ENCODE results near the gene GLI2.

GLI2 gene

GRCh38 chr2:120709608-120710041 lies 26.0 kb upstream of the GLI2 start:
- no peaks in the 10 kb centered on the region for H3K27me3 ChIP-seq (replicated peaks; ENCODE audit: control insufficient read depth, insufficient read depth, low read length, poor library complexity, severe bottlenecking)
- no peaks in the 10 kb centered on the region for H3K36me3 ChIP-seq (ENCODE audit: control insufficient read depth, insufficient read depth, low read length)
- H3K4me3 ChIP-seq (ENCODE audit: insufficient read depth, low read depth, low read length, poor library complexity, severe bottlenecking): no peak overlapping the region
- H3K9me3 ChIP-seq (ENCODE audit: control insufficient read depth, low read length): no peaks in the 10 kb centered on the region
- DNase-seq: no peak
- no peak overlapping the region for H3K27ac ChIP-seq (ENCODE audit: insufficient read depth, low read length, poor library complexity, severe bottlenecking)
- H3K4me1 ChIP-seq (ENCODE audit: control insufficient read depth, insufficient read depth, low read length, poor library complexity, severe bottlenecking): no peaks in the 10 kb centered on the region

GRCh38 chr2:120710256-120710655 lies 25.4 kb upstream of the GLI2 start:
- Histone ChIP-seq H3K4me3 (ENCODE audit: insufficient read depth, low read depth, low read length, poor library complexity, severe bottlenecking) (no peak overlapping the region), H3K36me3 (ENCODE audit: control insufficient read depth, insufficient read depth, low read length) (no peaks in the 10 kb centered on the region), H3K4me1 (ENCODE audit: control insufficient read depth, insufficient read depth, low read length, poor library complexity, severe bottlenecking) (no peaks in the 10 kb centered on the region), H3K9me3 (ENCODE audit: control insufficient read depth, low read length) (no peaks in the 10 kb centered on the region), H3K27me3 (replicated peaks; ENCODE audit: control insufficient read depth, insufficient read depth, low read length, poor library complexity, severe bottlenecking) (no peaks in the 10 kb centered on the region), H3K27ac (ENCODE audit: insufficient read depth, low read length, poor library complexity, severe bottlenecking) (no peak overlapping the region)
- DNase-seq: no peak

GRCh38 chr2:120711694-120712093 lies 24.0 kb upstream of the GLI2 start:
- Histone ChIP-seq H3K4me1 (ENCODE audit: control insufficient read depth, insufficient read depth, low read length, poor library complexity, severe bottlenecking) (no peaks in the 10 kb centered on the region), H3K27me3 (replicated peaks; ENCODE audit: control insufficient read depth, insufficient read depth, low read length, poor library complexity, severe bottlenecking) (no peaks in the 10 kb centered on the region), H3K4me3 (ENCODE audit: insufficient read depth, low read depth, low read length, poor library complexity, severe bottlenecking) (no peak overlapping the region), H3K27ac (ENCODE audit: insufficient read depth, low read length, poor library complexity, severe bottlenecking) (no peak overlapping the region), H3K36me3 (ENCODE audit: control insufficient read depth, insufficient read depth, low read length) (no peaks in the 10 kb centered on the region), H3K9me3 (ENCODE audit: control insufficient read depth, low read length) (no peaks in the 10 kb centered on the region)
- DNase-seq: no peak

- Histone ChIP-seq H3K36me3 (ENCODE audit: control insufficient read depth, insufficient read depth, low read length) (no peaks in the 10 kb centered on the region), H3K4me3 (ENCODE audit: insufficient read depth, low read depth, low read length, poor library complexity, severe bottlenecking) (no peak overlapping the region), H3K9me3 (ENCODE audit: control insufficient read depth, low read length) (no peaks in the 10 kb centered on the region), H3K4me1 (ENCODE audit: control insufficient read depth, insufficient read depth, low read length, poor library complexity, severe bottlenecking) (no peaks in the 10 kb centered on the region), H3K27ac (ENCODE audit: insufficient read depth, low read length, poor library complexity, severe bottlenecking) (no peak overlapping the region), H3K27me3 (replicated peaks; ENCODE audit: control insufficient read depth, insufficient read depth, low read length, poor library complexity, severe bottlenecking) (no peaks in the 10 kb centered on the region)
- DNase-seq: no peak
These were observed 23.4 kb upstream of the GLI2 start for GRCh38 chr2:120712180-120712681.

- Histone ChIP-seq H3K4me1 (ENCODE audit: control insufficient read depth, insufficient read depth, low read length, poor library complexity, severe bottlenecking) (no peaks in the 10 kb centered on the region), H3K36me3 (ENCODE audit: control insufficient read depth, insufficient read depth, low read length) (no peaks in the 10 kb centered on the region), H3K9me3 (ENCODE audit: control insufficient read depth, low read length) (no peaks in the 10 kb centered on the region), H3K27me3 (replicated peaks; ENCODE audit: control insufficient read depth, insufficient read depth, low read length, poor library complexity, severe bottlenecking) (no peaks in the 10 kb centered on the region), H3K27ac (ENCODE audit: insufficient read depth, low read length, poor library complexity, severe bottlenecking) (no peak overlapping the region), H3K4me3 (ENCODE audit: insufficient read depth, low read depth, low read length, poor library complexity, severe bottlenecking) (no peak overlapping the region)
- no peak for DNase-seq
These were observed 20.3 kb upstream of the GLI2 start for GRCh38 chr2:120715353-120715752.

- no peak for DNase-seq
- H3K36me3 ChIP-seq (ENCODE audit: control insufficient read depth, insufficient read depth, low read length): no peaks in the 10 kb centered on the region
- no peaks in the 10 kb centered on the region for H3K27me3 ChIP-seq (replicated peaks; ENCODE audit: control insufficient read depth, insufficient read depth, low read length, poor library complexity, severe bottlenecking)
These were observed 19.7 kb upstream of the GLI2 start for GRCh38 chr2:120715941-120716340.

GRCh38 chr2:120716641-120717585 lies 18.8 kb upstream of the GLI2 start:
- no peaks in the 10 kb centered on the region for H3K9me3 ChIP-seq (ENCODE audit: control insufficient read depth, low read length)
- no peaks in the 10 kb centered on the region for H3K36me3 ChIP-seq (ENCODE audit: control insufficient read depth, insufficient read depth, low read length)
- DNase-seq: no peak
- H3K27ac ChIP-seq (ENCODE audit: insufficient read depth, low read length, poor library complexity, severe bottlenecking): no peak overlapping the region
- no peaks in the 10 kb centered on the region for H3K4me1 ChIP-seq (ENCODE audit: control insufficient read depth, insufficient read depth, low read length, poor library complexity, severe bottlenecking)
- H3K27me3 ChIP-seq (replicated peaks; ENCODE audit: control insufficient read depth, insufficient read depth, low read length, poor library complexity, severe bottlenecking): no peaks in the 10 kb centered on the region
- no peak overlapping the region for H3K4me3 ChIP-seq (ENCODE audit: insufficient read depth, low read depth, low read length, poor library complexity, severe bottlenecking)

More at GRCh38 chr2:120715941-120716340, 19.7 kb upstream of the GLI2 start:
- no peak overlapping the region for H3K4me3 ChIP-seq (ENCODE audit: insufficient read depth, low read depth, low read length, poor library complexity, severe bottlenecking)
- no peaks in the 10 kb centered on the region for H3K4me1 ChIP-seq (ENCODE audit: control insufficient read depth, insufficient read depth, low read length, poor library complexity, severe bottlenecking)
- H3K9me3 ChIP-seq (ENCODE audit: control insufficient read depth, low read length): no peaks in the 10 kb centered on the region
- H3K27ac ChIP-seq (ENCODE audit: insufficient read depth, low read length, poor library complexity, severe bottlenecking): no peak overlapping the region

- H3K36me3 ChIP-seq (ENCODE audit: control insufficient read depth, insufficient read depth, low read length): no peaks in the 10 kb centered on the region
- no peak overlapping the region for H3K4me3 ChIP-seq (ENCODE audit: insufficient read depth, low read depth, low read length, poor library complexity, severe bottlenecking)
- H3K9me3 ChIP-seq (ENCODE audit: control insufficient read depth, low read length): no peaks in the 10 kb centered on the region
- H3K27me3 ChIP-seq (replicated peaks; ENCODE audit: control insufficient read depth, insufficient read depth, low read length, poor library complexity, severe bottlenecking): no peaks in the 10 kb centered on the region
- no peak for DNase-seq
- no peaks in the 10 kb centered on the region for H3K4me1 ChIP-seq (ENCODE audit: control insufficient read depth, insufficient read depth, low read length, poor library complexity, severe bottlenecking)
- H3K27ac ChIP-seq (ENCODE audit: insufficient read depth, low read length, poor library complexity, severe bottlenecking): no peak overlapping the region
These were observed 16.2 kb upstream of the GLI2 start for GRCh38 chr2:120719491-120719890.

GRCh38 chr2:120720231-120720630 lies 15.4 kb upstream of the GLI2 start:
- Histone ChIP-seq H3K4me3 (ENCODE audit: insufficient read depth, low read depth, low read length, poor library complexity, severe bottlenecking) (no peak overlapping the region), H3K27me3 (replicated peaks; ENCODE audit: control insufficient read depth, insufficient read depth, low read length, poor library complexity, severe bottlenecking) (no peaks in the 10 kb centered on the region), H3K4me1 (ENCODE audit: control insufficient read depth, insufficient read depth, low read length, poor library complexity, severe bottlenecking) (no peaks in the 10 kb centered on the region), H3K27ac (ENCODE audit: insufficient read depth, low read length, poor library complexity, severe bottlenecking) (no peak overlapping the region), H3K36me3 (ENCODE audit: control insufficient read depth, insufficient read depth, low read length) (no peaks in the 10 kb centered on the region), H3K9me3 (ENCODE audit: control insufficient read depth, low read length) (no peaks in the 10 kb centered on the region)
- no peak for DNase-seq

GRCh38 chr2:120720746-120721375 lies 14.8 kb upstream of the GLI2 start:
- Histone ChIP-seq H3K36me3 (ENCODE audit: control insufficient read depth, insufficient read depth, low read length) (no peaks in the 10 kb centered on the region), H3K27ac (ENCODE audit: insufficient read depth, low read length, poor library complexity, severe bottlenecking) (no peak overlapping the region), H3K9me3 (ENCODE audit: control insufficient read depth, low read length) (no peaks in the 10 kb centered on the region), H3K4me3 (ENCODE audit: insufficient read depth, low read depth, low read length, poor library complexity, severe bottlenecking) (no peak overlapping the region), H3K27me3 (replicated peaks; ENCODE audit: control insufficient read depth, insufficient read depth, low read length, poor library complexity, severe bottlenecking) (no peaks in the 10 kb centered on the region), H3K4me1 (ENCODE audit: control insufficient read depth, insufficient read depth, low read length, poor library complexity, severe bottlenecking) (no peaks in the 10 kb centered on the region)
- no peak for DNase-seq
